Upper lobe of left lung (tissue), 6 donors: ENCODE results near the gene OSBPL3. TPM values are rescaled to one million over a fixed set of nuclear protein-coding genes. Genes with fewer than 3 reads are reported as not detected.

Source experiments
- ATAC-seq, 2 donors: fragments of 200-7000 bp; cut with Tn5 transposase; one replicate each; pipeline ENCODE4 v1.9.1; 2022; ENCODE audit warnings: mild to moderate bottlenecking in 2 of 2, moderate library complexity in 2 of 2; ENCODE audit not compliant: low FRiP score in 2 of 2
- DNase-seq, 2 donors: peaks; one replicate each; pipeline ENCODE4 v3.0.0-alpha.2; 2019 to 2020
- H3K27ac ChIP-seq, 4 donors: fragments of 200-600 bp; sonication (generic); one replicate each; pipeline ENCODE4 v1.5.1; 2016 to 2019
- H3K27me3 ChIP-seq, 4 donors: fragments of 200-600 bp; sonication (generic); one replicate each; pipeline ENCODE4 v1.5.1; 2017 to 2019
- H3K36me3 ChIP-seq, 4 donors: fragments of 200-600 bp; sonication (generic); one replicate each; pipeline ENCODE4 v1.5.1; 2016 to 2019
- H3K4me1 ChIP-seq, 4 donors: fragments of 200-600 bp; sonication (generic); one replicate each; pipeline ENCODE4 v1.5.1; 2018 to 2019
- H3K4me3 ChIP-seq, 4 donors: fragments of 200-600 bp; sonication (generic); one replicate each; pipeline ENCODE4 v1.5.1; 2017 to 2019; ENCODE audit warnings: mild to moderate bottlenecking in 2 of 4, moderate library complexity in 1 of 4
- H3K9me3 ChIP-seq, 4 donors: fragments of 200-600 bp; sonication (generic); one replicate each; pipeline ENCODE4 v1.5.1; 2018 to 2019
- CTCF ChIP-seq, 6 experiments: fragments of 450-650 bp in 4 of 6; fragments of 200-600 bp in 2 of 6; sonication (generic) in 2 of 6; IDR thresholded peaks; one replicate each; pipeline ENCODE4 v1.5.1; 2016 to 2019; ENCODE audit warnings: antibody characterized with exemption in 6 of 6
- EP300 ChIP-seq, 4 donors: sonication (generic); formaldehyde crosslinking; IDR thresholded peaks; one replicate each; pipeline ENCODE4 v1.5.1; 2017; ENCODE audit warnings: antibody characterized with exemption in 4 of 4, control low read depth in 2 of 4
- POLR2A ChIP-seq, 4 donors: fragments of 450-650 bp; IDR thresholded peaks; one replicate each; pipeline ENCODE4 v1.5.1; 2016 to 2017; ENCODE audit warnings: antibody characterized with exemption in 4 of 4, mild to moderate bottlenecking in 2 of 4
- POLR2AphosphoS5 ChIP-seq, 2 donors: sonication (generic); formaldehyde crosslinking; IDR thresholded peaks; one replicate each; pipeline ENCODE4 v1.5.1; 2017; ENCODE audit warnings: antibody characterized with exemption in 2 of 2
- WGBS, 2 donors: methylation state at CpG; one replicate each; pipeline ENCODE4 v1.1.5; 2017 to 2018; 5-methylcytosine and 5-hydroxymethylcytosine counted together
- total RNA-seq, 6 donors: library from RNA; depleted of rRNA in 4 of 6; stranded (reverse); fragments of >200 nt in 4 of 6; gene quantifications; one replicate each; pipeline versions ENCODE4 v1.1.0 to v1.2.1, GENCODE V29; 2016 to 2021
- donor health status: DM: no; HTN: no; CAD: no; lungs with moderate emphysema.
- donor health status: DM: no; HTN: yes; CAD: no; lungs with severe emphysema.

OSBPL3 gene
- total RNA-seq, 6 donors from 2014 or later: 17.5 to 55.5 (median 21.7) TPM

DNA sequence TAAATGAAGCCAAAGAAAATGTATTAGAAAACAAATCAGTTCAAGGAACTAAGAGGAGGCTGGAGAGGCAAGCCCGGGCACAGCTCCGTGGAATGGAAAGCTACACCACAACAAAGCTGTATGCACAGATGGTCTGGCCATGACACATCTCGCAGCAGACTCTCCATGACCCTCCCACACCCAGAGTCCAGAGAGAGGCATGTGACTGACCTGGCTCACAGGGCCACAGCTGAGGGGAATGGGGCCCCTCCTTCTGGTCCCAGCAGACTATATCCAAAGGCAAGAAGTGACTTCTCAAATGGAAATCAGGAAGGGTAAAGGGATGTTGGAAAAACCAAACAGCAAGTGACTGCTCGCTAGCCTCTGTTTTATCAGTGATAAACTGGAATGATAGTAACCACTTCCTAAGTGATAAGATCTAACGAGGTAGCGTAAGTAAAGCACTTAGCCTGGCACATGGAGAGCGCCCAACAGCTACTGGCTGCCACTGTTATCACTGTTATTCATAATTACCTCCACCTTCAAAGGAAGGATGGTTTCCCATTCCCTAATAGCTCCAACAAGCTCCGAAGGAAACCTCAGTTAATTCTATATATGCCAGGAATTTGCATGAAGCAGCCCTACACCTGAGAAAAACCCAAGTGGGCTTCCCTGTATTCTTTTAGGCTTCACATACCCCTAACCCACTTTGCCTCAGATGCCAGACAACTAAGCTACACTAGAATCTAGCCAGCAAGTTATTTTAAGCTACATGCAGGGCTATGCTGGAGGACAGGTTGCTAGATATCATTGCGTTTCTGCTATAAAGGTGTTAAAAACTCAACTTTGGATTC, 8.4 kb downstream of the OSBPL3 start:
- 69 to 77% methylated on average over 7 to 9 of the region's 9 CpGs for WGBS, 2 donors
- Histone ChIP-seq H3K27ac (no peak overlapping the region), H3K36me3 (no peaks in the 10 kb centered on the region), H3K9me3 (no peaks in the 10 kb centered on the region), H3K4me1 (peaks cover 0 to 7% (median 0%) of the 10 kb centered on the region in 4 donors), H3K27me3 (no peaks in the 10 kb centered on the region), H3K4me3 (no peak overlapping the region)
- DNase-seq (no peak), ATAC-seq (peak in 1 of 2 donors; percentile 89)
- TF ChIP-seq EP300 (IDR thresholded peaks at IDR 0.05) (no peak), CTCF (IDR thresholded peaks at IDR 0.05) (no peak), POLR2AphosphoS5 (IDR thresholded peaks at IDR 0.05) (no peak), POLR2A (IDR thresholded peaks at IDR 0.05) (no peak)

DNA sequence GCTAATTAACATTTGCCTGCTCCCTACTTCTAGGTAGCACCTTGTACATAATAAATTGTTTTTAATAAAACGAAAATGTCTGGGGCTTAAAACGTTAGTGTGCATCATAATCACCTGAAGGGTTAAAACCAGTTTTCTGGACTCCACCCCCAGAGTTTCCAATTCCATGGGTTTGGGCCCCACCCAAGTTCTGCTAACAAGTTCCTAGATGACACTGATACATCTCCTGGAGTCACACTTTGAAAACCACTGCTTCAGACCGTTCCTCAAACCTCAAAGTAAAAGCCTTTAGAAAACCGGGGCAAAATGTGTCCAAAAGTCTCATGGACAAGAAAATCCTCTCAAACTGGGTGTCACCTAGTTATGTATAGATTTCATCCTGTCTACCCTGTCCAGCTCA, 9.3 kb downstream of the OSBPL3 start:
- Histone ChIP-seq H3K4me1 (peaks cover 0 to 14% (median 6%) of the 10 kb centered on the region in 4 donors), H3K9me3 (no peaks in the 10 kb centered on the region), H3K27me3 (no peaks in the 10 kb centered on the region), H3K4me3 (no peak overlapping the region), H3K36me3 (no peaks in the 10 kb centered on the region), H3K27ac (no peak overlapping the region)
- no peak for DNase-seq
- WGBS, 2 donors: 70% methylated on average over 4 of the region's 4 CpGs
- ATAC-seq: no peak
- TF ChIP-seq CTCF (IDR thresholded peaks at IDR 0.05): no peak
- no peak for TF ChIP-seq EP300 (IDR thresholded peaks at IDR 0.05)
- no peak for TF ChIP-seq POLR2AphosphoS5 (IDR thresholded peaks at IDR 0.05)
- no peak for TF ChIP-seq POLR2A (IDR thresholded peaks at IDR 0.05)

GRCh38 chr7:24968165-24968564, 11.8 kb downstream of the OSBPL3 start:
- TF ChIP-seq EP300 (IDR thresholded peaks at IDR 0.05) (no peak), CTCF (IDR thresholded peaks at IDR 0.05) (no peak), POLR2AphosphoS5 (IDR thresholded peaks at IDR 0.05) (no peak), POLR2A (IDR thresholded peaks at IDR 0.05) (no peak)
- H3K36me3 ChIP-seq: no peaks in the 10 kb centered on the region
- peaks cover 4 to 24% (median 10%) of the 10 kb centered on the region in 4 donors for H3K4me1 ChIP-seq
- H3K4me3 ChIP-seq: no peak overlapping the region
- no peaks in the 10 kb centered on the region for H3K9me3 ChIP-seq
- ATAC-seq: no peak
- no peaks in the 10 kb centered on the region for H3K27me3 ChIP-seq
- no peak for DNase-seq
- WGBS, 2 donors: 83 to 89% methylated on average over 9 of the region's 9 CpGs
- H3K27ac ChIP-seq: no peak overlapping the region

GRCh38 chr7:24967696-24968095, 12.3 kb downstream of the OSBPL3 start:
- H3K4me3 ChIP-seq: no peak overlapping the region
- 77 to 87% methylated on average over 1 of the region's 1 CpG for WGBS, 2 donors
- DNase-seq (no peak), ATAC-seq (no peak)
- TF ChIP-seq EP300 (IDR thresholded peaks at IDR 0.05) (no peak), POLR2AphosphoS5 (IDR thresholded peaks at IDR 0.05) (no peak), POLR2A (IDR thresholded peaks at IDR 0.05) (no peak), CTCF (IDR thresholded peaks at IDR 0.05) (no peak)
- H3K9me3 ChIP-seq: no peaks in the 10 kb centered on the region
- H3K4me1 ChIP-seq: peaks cover 6 to 26% (median 11%) of the 10 kb centered on the region in 4 donors
- H3K27me3 ChIP-seq: no peaks in the 10 kb centered on the region
- H3K36me3 ChIP-seq: no peaks in the 10 kb centered on the region
- no peak overlapping the region for H3K27ac ChIP-seq
